Smooth muscle cell of the umbilical artery (primary cell): ENCODE results near the gene CFAP161. TPM values are rescaled to one million over a fixed set of nuclear protein-coding genes. Genes with fewer than 3 reads are reported as not detected.

ENCODE experiments used
- total RNA-seq: library from RNA; depleted of rRNA; stranded (reverse); fragments of >200 nt; gene quantifications from 2 replicates; pipeline ENCODE4 v1.2.3, GENCODE V29; 2014

The CFAP161 gene, protein sequence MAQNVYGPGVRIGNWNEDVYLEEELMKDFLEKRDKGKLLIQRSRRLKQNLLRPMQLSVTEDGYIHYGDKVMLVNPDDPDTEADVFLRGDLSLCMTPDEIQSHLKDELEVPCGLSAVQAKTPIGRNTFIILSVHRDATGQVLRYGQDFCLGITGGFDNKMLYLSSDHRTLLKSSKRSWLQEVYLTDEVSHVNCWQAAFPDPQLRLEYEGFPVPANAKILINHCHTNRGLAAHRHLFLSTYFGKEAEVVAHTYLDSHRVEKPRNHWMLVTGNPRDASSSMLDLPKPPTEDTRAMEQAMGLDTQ
- 0.14 TPM in 1 of 2 replicates, not detected in the other for total RNA-seq

GRCh38 chr15:81133782-81134461 is at the start of gene CFAP161:
CFAP161 (plus strand) TSS chr15:81134270; CDS start chr15:81134330, 60 bp downstream.

GRCh38 chr15:81196576-81197254 is 62.6 kb downstream of the CFAP161 start, which contains the start of gene IL16:
IL16 (plus strand) TSS chr15:81196879; CDS start chr15:81225400, 28,521 bp downstream.

Other genes starting within 250 kb of the CFAP161 start
- gene MESD, start 144.5 kb upstream of the CFAP161 start, total RNA-seq: 24.9 and 27.8 TPM in 2 replicates
- 4.8 and 9.5 TPM in 2 replicates for gene TLNRD1, start 133.3 kb upstream of the CFAP161 start, total RNA-seq
- gene IL16, start 62.6 kb downstream of the CFAP161 start, total RNA-seq: under 0.01 TPM in 1 of 2 replicates, not detected in the other
- gene STARD5, start 189.9 kb downstream of the CFAP161 start, total RNA-seq: 6.7 and 14.3 TPM in 2 replicates
- gene TMC3, start 239.9 kb downstream of the CFAP161 start, total RNA-seq: not detected in 2 replicates